22Rv1 (cell line): ENCODE results near the gene SLC5A7.

Experiments
- ZFX ChIP-seq: fragments of 450-650 bp; IDR thresholded peaks from 2 replicates; pipeline ENCODE4 v1.6.1; 2017; ENCODE audit warnings: antibody characterized with exemption, borderline replicate concordance
- TF ChIP-seq, protein P1 (sequence below): fragments of 450-650 bp; IDR thresholded peaks from 2 replicates; pipeline ENCODE4 v1.5.1; 2017; ENCODE audit warnings: mild to moderate bottlenecking

DNA sequence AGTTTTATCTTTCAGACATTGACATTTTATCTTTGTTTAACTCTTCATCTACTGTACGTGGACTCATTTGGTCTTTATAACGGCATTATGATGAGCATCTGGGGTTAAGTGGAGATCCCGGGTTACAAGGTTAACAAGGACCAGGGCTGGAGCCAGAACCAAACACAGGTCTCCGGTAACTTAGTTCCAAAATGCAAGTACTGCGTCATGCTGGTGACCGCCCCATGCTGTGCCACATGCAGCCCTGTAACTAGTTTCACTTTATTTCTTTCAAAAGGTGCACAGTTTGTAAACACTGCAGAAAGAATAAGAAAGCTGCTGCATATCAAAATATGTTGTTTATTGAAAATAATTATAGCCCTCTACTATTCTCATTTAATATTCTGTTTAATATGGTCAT, 3.1 kb downstream of the SLC5A7 start:
- TF ChIP-seq, protein P1, sequence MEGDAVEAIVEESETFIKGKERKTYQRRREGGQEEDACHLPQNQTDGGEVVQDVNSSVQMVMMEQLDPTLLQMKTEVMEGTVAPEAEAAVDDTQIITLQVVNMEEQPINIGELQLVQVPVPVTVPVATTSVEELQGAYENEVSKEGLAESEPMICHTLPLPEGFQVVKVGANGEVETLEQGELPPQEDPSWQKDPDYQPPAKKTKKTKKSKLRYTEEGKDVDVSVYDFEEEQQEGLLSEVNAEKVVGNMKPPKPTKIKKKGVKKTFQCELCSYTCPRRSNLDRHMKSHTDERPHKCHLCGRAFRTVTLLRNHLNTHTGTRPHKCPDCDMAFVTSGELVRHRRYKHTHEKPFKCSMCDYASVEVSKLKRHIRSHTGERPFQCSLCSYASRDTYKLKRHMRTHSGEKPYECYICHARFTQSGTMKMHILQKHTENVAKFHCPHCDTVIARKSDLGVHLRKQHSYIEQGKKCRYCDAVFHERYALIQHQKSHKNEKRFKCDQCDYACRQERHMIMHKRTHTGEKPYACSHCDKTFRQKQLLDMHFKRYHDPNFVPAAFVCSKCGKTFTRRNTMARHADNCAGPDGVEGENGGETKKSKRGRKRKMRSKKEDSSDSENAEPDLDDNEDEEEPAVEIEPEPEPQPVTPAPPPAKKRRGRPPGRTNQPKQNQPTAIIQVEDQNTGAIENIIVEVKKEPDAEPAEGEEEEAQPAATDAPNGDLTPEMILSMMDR, result no peak
- TF ChIP-seq ZFX, result no peak
